K562 (cell line): Measurements from ENCODE around the gene TNFRSF18. TPM values are rescaled to one million over a fixed set of nuclear protein-coding genes. Genes with fewer than 3 reads are reported as not detected.
A peak's percentile ranks its signal among the peaks of the same experiment; 100 is the strongest.

Source experiments
- ATAC-seq: fragments of 200-7000 bp; cut with Tn5 transposase; 3 replicates; pipeline ENCODE4 v1.9.1; 2020; ENCODE audit warnings: moderate library complexity
- BruUV-seq: library from RNA; stranded (reverse); fragments of 400-500 nt; replicated peaks from 2 replicates; lab custom pipeline; 2021; lab: Mats Ljungman, UMichigan
- CTCF ChIA-PET: fragments of 300-600 bp; formaldehyde crosslinking; extraction: SDS; loops from one replicate; lab custom pipeline; 2021; ENCODE audit warnings: low intra/inter-chr PET ratio; lab: Yijun Ruan, JAX
- POLR2A ChIA-PET: fragments of 300-600, 350-650 bp; sonication (Branson Sonifier 250); formaldehyde crosslinking; extraction: SDS; loops from one replicate; lab custom pipeline; 2021; ENCODE audit warnings: antibody characterized with exemption, inconsistent platforms; lab: Yijun Ruan, JAX
- DNase-seq, 4 experiments: peaks; one replicate each; pipeline versions ENCODE4 v3.0.0 to v3.0.0-alpha.2; 2011 to 2018; ENCODE audit warnings: low spot score in 3 of 4, mixed read lengths in 3 of 4; ENCODE audit errors: extremely low read depth in 1 of 4
- FAIRE-seq: peaks from 2 replicates; lab custom pipeline; 2011; peaks lifted over from hg19 to GRCh38; lab: Jason Lieb, UNC
- H2AFZ ChIP-seq: 2 replicates; pipeline ENCODE4 v1.6.0; 2011; ENCODE audit warnings: low read depth, low read length, control low read depth, inconsistent platforms
- H3K27ac ChIP-seq: fragments of 200-600 bp; 3 replicates; pipeline ENCODE4 v1.8.0; 2011; ENCODE audit warnings: low read depth, mild to moderate bottlenecking, control low read depth, inconsistent platforms, low read length, moderate library complexity, mixed read lengths; ENCODE audit errors: extremely low read depth
- H3K27me3 ChIP-seq, 2 experiments: fragments of 300-600 bp in 1 of 2; 2 replicates in 1 of 2; 3 replicates in 1 of 2; pipeline versions ENCODE4 v1.6.0 to v1.8.0; 2011; ENCODE audit warnings: inconsistent platforms in 2 of 2, low read length in 2 of 2, mild to moderate bottlenecking in 1 of 2, mixed read lengths in 1 of 2, moderate library complexity in 1 of 2; ENCODE audit not compliant: control insufficient read depth in 2 of 2, insufficient read depth in 2 of 2
- H3K36me3 ChIP-seq: fragments of 300-600 bp; 3 replicates; pipeline ENCODE4 v1.8.0; 2011; ENCODE audit warnings: mild to moderate bottlenecking, low read length, inconsistent platforms; ENCODE audit not compliant: control insufficient read depth, insufficient read depth
- H3K4me1 ChIP-seq, 2 experiments: fragments of 200-600 bp in 1 of 2; replicated peaks in 1 of 2; 2 replicates in 1 of 2; 3 replicates in 1 of 2; pipeline versions ENCODE4 v1.5.1 to v1.8.0; 2011; ENCODE audit warnings: inconsistent platforms in 2 of 2, low read length in 2 of 2, mild to moderate bottlenecking in 1 of 2, mixed read lengths in 1 of 2, moderate library complexity in 1 of 2; ENCODE audit not compliant: control insufficient read depth in 2 of 2, insufficient read depth in 2 of 2
- H3K4me2 ChIP-seq: 2 replicates; pipeline ENCODE4 v1.6.1; 2011; ENCODE audit warnings: low read length, control low read depth, inconsistent platforms, mixed read lengths; ENCODE audit not compliant: insufficient read depth
- H3K4me3 ChIP-seq: fragments of 200-600 bp; sonication (generic), shearing (Covaris generic); 2 replicates; pipeline ENCODE4 v1.5.1; 2016; ENCODE audit warnings: control low read depth, inconsistent platforms
- H3K79me2 ChIP-seq: fragments of 200-600 bp; 3 replicates; pipeline ENCODE4 v1.8.0; 2011; ENCODE audit warnings: low read length, inconsistent platforms; ENCODE audit not compliant: control insufficient read depth, insufficient read depth
- H3K9ac ChIP-seq, 2 experiments: 2 replicates each; pipeline versions ENCODE4 v1.6.0 to v1.6.1; 2011; ENCODE audit warnings: low read depth in 2 of 2, low read length in 2 of 2, control low read depth in 1 of 2, inconsistent platforms in 1 of 2, mild to moderate bottlenecking in 1 of 2, mixed read lengths in 1 of 2; ENCODE audit not compliant: insufficient read depth in 1 of 2
- H3K9me1 ChIP-seq: one replicate; pipeline ENCODE4 v1.6.0; 2011; ENCODE audit warnings: inconsistent platforms, mild to moderate bottlenecking, low read length, moderate library complexity; ENCODE audit not compliant: control insufficient read depth, insufficient read depth
- H3K9me3 ChIP-seq: replicated peaks from 2 replicates; pipeline ENCODE4 v1.5.1; 2011; ENCODE audit warnings: low read depth, low read length, inconsistent platforms; ENCODE audit not compliant: control insufficient read depth, insufficient read depth
- H4K20me1 ChIP-seq: replicated peaks from 2 replicates; pipeline ENCODE4 v1.6.1; 2011; ENCODE audit warnings: low read length, inconsistent platforms, mixed read lengths; ENCODE audit not compliant: control insufficient read depth, insufficient read depth
- FOXJ3 ChIP-seq: sonication (generic); formaldehyde crosslinking; IDR thresholded peaks from 2 replicates; pipeline ENCODE4 v1.4.0; 2020; ENCODE audit warnings: mild to moderate bottlenecking, missing genetic modification reagents
- KDM5B ChIP-seq: fragments of 200-600 bp; sonication (generic); IDR thresholded peaks from 2 replicates; pipeline ENCODE4 v1.6.1; 2012; ENCODE audit warnings: low read depth, mild to moderate bottlenecking, moderate library complexity, low read length, control low read depth, inconsistent platforms; ENCODE audit not compliant: insufficient replicate concordance
- POLR2G ChIP-seq: fragments of 200-400 bp; formaldehyde crosslinking; IDR thresholded peaks from 2 replicates; pipeline ENCODE4 v1.6.1; 2017; ENCODE audit warnings: low read depth, mild to moderate bottlenecking, antibody characterized with exemption, low read length, moderate library complexity
- SNIP1 ChIP-seq: fragments of 450-650 bp; IDR thresholded peaks from 2 replicates; pipeline ENCODE4 v1.7.1; 2017; ENCODE audit warnings: low read depth, mild to moderate bottlenecking
- SP1 ChIP-seq: sonication (generic); formaldehyde crosslinking; IDR thresholded peaks from 2 replicates; pipeline ENCODE4 v1.8.1; 2022; ENCODE audit warnings: mild to moderate bottlenecking, missing genetic modification reagents
- ZC3H8 ChIP-seq: fragments of 450-650 bp; IDR thresholded peaks from 2 replicates; pipeline ENCODE4 v1.6.1; 2017
- ZNF780A ChIP-seq: fragments of 250-450 bp; sonication (Bioruptor Pico); IDR thresholded peaks from 2 replicates; pipeline ENCODE4 v1.5.0; 2021; ENCODE audit warnings: mild to moderate bottlenecking
- WGBS: fragments of 100-300 bp; shearing (Covaris generic); methylation state at CpG from one replicate; pipeline ENCODE4 v1.1.6; 2016; ENCODE audit warnings: low coverage, mixed read lengths; ENCODE audit not compliant: insufficient coverage; ENCODE audit errors: missing lambda C conversion rate; 5-methylcytosine and 5-hydroxymethylcytosine counted together
- in situ Hi-C: fragments of 300-500 bp; cut with MboI; formaldehyde crosslinking; loops from 4 replicates; pipeline ENCODE4 v1.15.0; 2018; ENCODE audit warnings: inconsistent platforms, mixed read lengths
- intact Hi-C: fragments of 100-400 bp; cut with micrococcal nuclease; formaldehyde crosslinking; loops from 2 replicates; pipeline ENCODE4 v1.14.2; 2022
- polyA plus RNA-seq, 8 experiments: library from polyadenylated mRNA; depleted of rRNA in 4 of 8; stranded (reverse) in 5 of 8; unstranded in 3 of 8; fragments of >200 nt; fragmentation: Nextera tagmentation in 2 of 8; fragmentation: Illumina TruSeq in 1 of 8; extraction: Ambion mirVana in 2 of 8; extraction: Trizol in 1 of 8; gene quantifications; 2 replicates each; pipeline versions ENCODE4 v1.2.1 to v1.2.3, GENCODE V29; 2011 to 2014; ENCODE audit warnings: inconsistent platforms in 1 of 8, missing spikeins in 1 of 8
- total RNA-seq, 7 experiments: library from RNA; depleted of rRNA in 6 of 7; stranded (reverse); fragments of >200 nt in 6 of 7; fragmentation: Illumina TruSeq in 2 of 7; extraction: Trizol in 2 of 7; gene quantifications; 2 replicates each; pipeline versions ENCODE4 v1.2.1 to v1.2.3, GENCODE V29; 2011 to 2021; ENCODE audit warnings: low replicate concordance in 1 of 7
- TF ChIP-seq, protein P1 (sequence below): IDR thresholded peaks from 2 replicates; pipeline ENCODE4 v1.6.1; 2011; ENCODE audit warnings: borderline replicate concordance, low read depth, mild to moderate bottlenecking, moderate library complexity, low read length; ENCODE audit not compliant: insufficient read depth, poor library complexity, severe bottlenecking
- TF ChIP-seq, protein P2 (sequence below): fragments of 250-450 bp; sonication (Bioruptor Pico); IDR thresholded peaks from 2 replicates; pipeline ENCODE4 v1.8.0; 2022; ENCODE audit warnings: inconsistent platforms
- TF ChIP-seq, protein P3 (sequence below), 2 experiments: fragments of 450-650 bp in 1 of 2; sonication (generic) in 1 of 2; formaldehyde crosslinking; conservative IDR thresholded peaks; 2 replicates each; pipeline versions ENCODE4 v1.4.0 to v1.8.1; 2020 to 2022; ENCODE audit warnings: mild to moderate bottlenecking in 1 of 2, missing genetic modification reagents in 1 of 2

The TNFRSF18 gene
- total and polyA plus RNA-seq, 9 of the 15 experiments (the other 6 are each of a cell fraction or from before 2014, with no cell fraction given): 0.24 to 0.27 TPM; not detected in 7

DNA sequence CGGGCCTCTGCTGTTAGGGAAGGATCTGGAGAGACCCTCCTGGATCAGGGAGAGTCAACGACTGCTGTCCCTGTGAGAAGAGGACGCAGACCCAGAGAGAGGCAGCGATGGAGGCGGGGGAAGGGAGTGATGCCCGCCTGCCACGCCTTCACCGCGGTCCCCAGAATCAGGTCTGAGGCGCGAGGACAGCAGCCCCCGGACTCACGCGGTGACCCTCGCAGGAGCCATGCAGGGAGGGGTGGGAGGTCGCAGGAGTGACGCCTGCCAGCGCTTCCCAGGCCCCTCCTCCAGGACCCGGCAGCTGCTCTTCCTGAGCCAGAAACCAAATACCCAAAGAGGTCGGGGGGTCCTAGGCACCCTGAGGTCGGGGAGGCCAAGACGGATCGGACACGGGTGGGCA, 13.8 kb upstream of the TNFRSF18 start:
- no peak overlapping the region for H3K9ac ChIP-seq
- peak in 2 of 4 experiments; percentile 44 to 47 for DNase-seq
- no peaks in the 10 kb centered on the region for H3K9me1 ChIP-seq
- TF ChIP-seq POLR2G: peak; percentile 54; the same call in 1 of the 2 replicates
- no peak for TF ChIP-seq SNIP1
- TF ChIP-seq, all 486 proteins: peak for 1
- WGBS: 94% methylated on average over 17 of the region's 24 CpGs
- ChIA-PET POLR2A (interaction anchor here (0.7 to 1.5 kb wide), 2 partner anchors 11 to 69 kb away, joined by 3 to 6 read pairs; partner anchors contain the start of genes B3GALT6 and SDF4), CTCF (no interaction called here)
- no peak overlapping the region for H3K4me2 ChIP-seq
- no peaks in the 10 kb centered on the region for H3K27me3 ChIP-seq
- H3K27ac ChIP-seq: no peak overlapping the region
- in situ Hi-C loops (no loop called here), intact Hi-C loops (no loop called here)
- H4K20me1 ChIP-seq: peaks cover 3% of the 10 kb centered on the region; the same call in 1 of the 2 replicates
- H3K36me3 ChIP-seq: peaks cover 94% of the 10 kb centered on the region; the same call in 2 of the 3 replicates
- FAIRE-seq (no peak), ATAC-seq (no peak)
- peaks cover 13% of the 10 kb centered on the region; the same call in 2 of the 3 replicates for H3K79me2 ChIP-seq
- H3K4me3 ChIP-seq: no peak overlapping the region
- no peaks in the 10 kb centered on the region for H3K9me3 ChIP-seq
- no peak overlapping the region for H2AFZ ChIP-seq
- BruUV-seq: no TSS peak
- peaks cover 0 to 60% of the 10 kb centered on the region in 2 experiments; a peak in 1 of 5 replicates for H3K4me1 ChIP-seq

DNA sequence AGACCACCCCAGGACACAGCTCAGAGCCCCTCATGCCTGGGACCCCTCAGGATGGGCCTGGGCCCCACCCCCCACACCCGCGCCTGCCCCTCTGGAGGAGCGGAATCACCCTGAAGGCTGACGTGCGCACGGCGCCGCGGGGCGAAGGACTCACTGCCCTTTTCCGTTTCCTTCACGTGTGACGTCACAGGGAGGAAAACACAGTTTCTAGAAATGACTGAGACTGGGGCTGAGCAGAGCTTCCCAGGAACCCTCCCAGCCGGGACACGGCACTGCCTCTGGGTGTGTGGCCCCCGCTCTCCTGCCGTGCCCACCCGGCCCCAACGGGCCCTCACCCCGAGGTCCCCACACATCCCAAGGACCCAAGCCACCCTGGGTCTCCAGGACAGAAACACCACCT, 12.9 kb upstream of the TNFRSF18 start:
- no peak for FAIRE-seq
- no TSS peak for BruUV-seq
- no peak overlapping the region for H3K27ac ChIP-seq
- H3K4me3 ChIP-seq: no peak overlapping the region
- H2AFZ ChIP-seq: no peak overlapping the region
- no peaks in the 10 kb centered on the region for H3K9me3 ChIP-seq
- POLR2A ChIA-PET: no interaction called here
- intact Hi-C loops (no loop called here), in situ Hi-C loops (no loop called here)
- 95% methylated on average over 18 of the region's 20 CpGs for WGBS
- H3K4me2 ChIP-seq: no peak overlapping the region
- CTCF ChIA-PET: no interaction called here
- peaks cover 3% of the 10 kb centered on the region; the same call in 1 of the 2 replicates for H4K20me1 ChIP-seq
- no peaks in the 10 kb centered on the region for H3K9me1 ChIP-seq
- no peaks in the 10 kb centered on the region for H3K27me3 ChIP-seq
- H3K79me2 ChIP-seq: peaks cover 5% of the 10 kb centered on the region; the same call in 1 of the 3 replicates
- peaks cover 86% of the 10 kb centered on the region; the same call in 2 of the 3 replicates for H3K36me3 ChIP-seq
- H3K9ac ChIP-seq: no peak overlapping the region
- no peak for DNase-seq
- ATAC-seq: no peak
- peaks cover 0 to 61% of the 10 kb centered on the region in 2 experiments; a peak in 1 of 5 replicates for H3K4me1 ChIP-seq
- TF ChIP-seq, protein P1, sequence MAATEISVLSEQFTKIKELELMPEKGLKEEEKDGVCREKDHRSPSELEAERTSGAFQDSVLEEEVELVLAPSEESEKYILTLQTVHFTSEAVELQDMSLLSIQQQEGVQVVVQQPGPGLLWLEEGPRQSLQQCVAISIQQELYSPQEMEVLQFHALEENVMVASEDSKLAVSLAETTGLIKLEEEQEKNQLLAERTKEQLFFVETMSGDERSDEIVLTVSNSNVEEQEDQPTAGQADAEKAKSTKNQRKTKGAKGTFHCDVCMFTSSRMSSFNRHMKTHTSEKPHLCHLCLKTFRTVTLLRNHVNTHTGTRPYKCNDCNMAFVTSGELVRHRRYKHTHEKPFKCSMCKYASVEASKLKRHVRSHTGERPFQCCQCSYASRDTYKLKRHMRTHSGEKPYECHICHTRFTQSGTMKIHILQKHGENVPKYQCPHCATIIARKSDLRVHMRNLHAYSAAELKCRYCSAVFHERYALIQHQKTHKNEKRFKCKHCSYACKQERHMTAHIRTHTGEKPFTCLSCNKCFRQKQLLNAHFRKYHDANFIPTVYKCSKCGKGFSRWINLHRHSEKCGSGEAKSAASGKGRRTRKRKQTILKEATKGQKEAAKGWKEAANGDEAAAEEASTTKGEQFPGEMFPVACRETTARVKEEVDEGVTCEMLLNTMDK: no peak
- TF ChIP-seq ZNF780A (CRISPR knock-in tag): no peak
- TF ChIP-seq, protein P2, sequence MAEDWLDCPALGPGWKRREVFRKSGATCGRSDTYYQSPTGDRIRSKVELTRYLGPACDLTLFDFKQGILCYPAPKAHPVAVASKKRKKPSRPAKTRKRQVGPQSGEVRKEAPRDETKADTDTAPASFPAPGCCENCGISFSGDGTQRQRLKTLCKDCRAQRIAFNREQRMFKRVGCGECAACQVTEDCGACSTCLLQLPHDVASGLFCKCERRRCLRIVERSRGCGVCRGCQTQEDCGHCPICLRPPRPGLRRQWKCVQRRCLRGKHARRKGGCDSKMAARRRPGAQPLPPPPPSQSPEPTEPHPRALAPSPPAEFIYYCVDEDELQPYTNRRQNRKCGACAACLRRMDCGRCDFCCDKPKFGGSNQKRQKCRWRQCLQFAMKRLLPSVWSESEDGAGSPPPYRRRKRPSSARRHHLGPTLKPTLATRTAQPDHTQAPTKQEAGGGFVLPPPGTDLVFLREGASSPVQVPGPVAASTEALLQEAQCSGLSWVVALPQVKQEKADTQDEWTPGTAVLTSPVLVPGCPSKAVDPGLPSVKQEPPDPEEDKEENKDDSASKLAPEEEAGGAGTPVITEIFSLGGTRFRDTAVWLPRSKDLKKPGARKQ (CRISPR knock-in tag): no peak
- no peak for TF ChIP-seq SP1 (CRISPR knock-in tag)
- no peak for TF ChIP-seq ZC3H8
- TF ChIP-seq FOXJ3: no peak
- TF ChIP-seq, protein P3, sequence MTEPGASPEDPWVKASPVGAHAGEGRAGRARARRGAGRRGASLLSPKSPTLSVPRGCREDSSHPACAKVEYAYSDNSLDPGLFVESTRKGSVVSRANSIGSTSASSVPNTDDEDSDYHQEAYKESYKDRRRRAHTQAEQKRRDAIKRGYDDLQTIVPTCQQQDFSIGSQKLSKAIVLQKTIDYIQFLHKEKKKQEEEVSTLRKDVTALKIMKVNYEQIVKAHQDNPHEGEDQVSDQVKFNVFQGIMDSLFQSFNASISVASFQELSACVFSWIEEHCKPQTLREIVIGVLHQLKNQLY (CRISPR knock-in tag; conservative IDR thresholded peaks at IDR 0.05): no peak
- TF ChIP-seq KDM5B: no peak
